Activated CD8-positive, alpha-beta memory T cell treated with anti-CD3 and anti-CD28 coated beads, Interleukin-2, amount 50 U/mL, for 1 hour (primary cell): ENCODE results near the gene CDKN1C.

Experiments
- DNase-seq: peaks from one replicate; pipeline ENCODE4 v3.0.0-alpha.2; 2020; ENCODE audit errors: extremely low read depth

The CDKN1C gene

GRCh38 chr11:2923446-2924375 is 38.1 kb upstream of the CDKN1C start:
- DNase-seq, result no peak

GRCh38 chr11:2922655-2923054 is 37.1 kb upstream of the CDKN1C start:
- DNase-seq, result no peak

- no peak for DNase-seq
These were observed 36.3 kb upstream of the CDKN1C start for GRCh38 chr11:2921742-2922493.

- no peak for DNase-seq
These were observed 35.7 kb upstream of the CDKN1C start for GRCh38 chr11:2921261-2921660.

GRCh38 chr11:2920343-2920742 is 34.8 kb upstream of the CDKN1C start:
- no peak for DNase-seq

GRCh38 chr11:2919837-2920236 is 34.3 kb upstream of the CDKN1C start:
- no peak for DNase-seq

- no peak for DNase-seq
These were observed 33.6 kb upstream of the CDKN1C start for GRCh38 chr11:2919188-2919587.

- DNase-seq, result no peak
These were observed 32.4 kb upstream of the CDKN1C start for GRCh38 chr11:2917842-2918490.

GRCh38 chr11:2916892-2917645 is 31.5 kb upstream of the CDKN1C start:
- DNase-seq, result no peak

GRCh38 chr11:2916114-2916891 is 30.7 kb upstream of the CDKN1C start:
- no peak for DNase-seq

GRCh38 chr11:2915473-2915872 is 29.9 kb upstream of the CDKN1C start:
- no peak for DNase-seq

- no peak for DNase-seq
These were observed 29.1 kb upstream of the CDKN1C start for GRCh38 chr11:2914455-2915195.

GRCh38 chr11:2913776-2914175 is 28.2 kb upstream of the CDKN1C start:
- no peak for DNase-seq

GRCh38 chr11:2913019-2913431 is 27.4 kb upstream of the CDKN1C start:
- DNase-seq, result no peak

- no peak for DNase-seq
These were observed 26.9 kb upstream of the CDKN1C start for GRCh38 chr11:2912498-2912897.

- no peak for DNase-seq
These were observed 26.3 kb upstream of the CDKN1C start for GRCh38 chr11:2911785-2912391.

- no peak for DNase-seq
These were observed 25.7 kb upstream of the CDKN1C start for GRCh38 chr11:2911088-2911784.

- DNase-seq, result no peak
These were observed 24.9 kb upstream of the CDKN1C start for GRCh38 chr11:2910401-2910955.
